MV-4-11 (cell line): ENCODE data around the gene YKT6.
"Not testable (repeated sequence)": the region's sequence is repeated elsewhere in the genome, so short reads cannot be mapped to it uniquely, and the experiment has no call there.

ENCODE experiments used
- DNase-seq: peaks from one replicate; lab custom pipeline; 2025; lab: John Stamatoyannopoulos, UW

YKT6 gene

GRCh38 chr7:44172803-44173424 is 27.9 kb upstream of the YKT6 start:
- DNase-seq, result no peak

- no peak for DNase-seq
Observed at GRCh38 chr7:44173911-44174693, 26.7 kb upstream of the YKT6 start.

- not testable (repeated sequence) for DNase-seq
Observed at GRCh38 chr7:44174694-44174948, 26.2 kb upstream of the YKT6 start.

- DNase-seq, result no peak
Observed at GRCh38 chr7:44175730-44176129, 25.0 kb upstream of the YKT6 start.

GRCh38 chr7:44176486-44176885 is 24.3 kb upstream of the YKT6 start:
- DNase-seq, result no peak

GRCh38 chr7:44177570-44178131 is 23.1 kb upstream of the YKT6 start:
- DNase-seq, result no peak

- no peak for DNase-seq
Observed at GRCh38 chr7:44180631-44181030, 20.1 kb upstream of the YKT6 start.

GRCh38 chr7:44182827-44183226 is 18.0 kb upstream of the YKT6 start:
- no peak for DNase-seq

GRCh38 chr7:44183386-44183785 is 17.4 kb upstream of the YKT6 start:
- DNase-seq, result no peak

GRCh38 chr7:44184206-44184872 is 16.4 kb upstream of the YKT6 start:
- DNase-seq, result no peak

- DNase-seq, result peak; percentile 6
Observed at GRCh38 chr7:44184873-44185446, 15.8 kb upstream of the YKT6 start.

GRCh38 chr7:44185729-44186128 is 15.0 kb upstream of the YKT6 start:
- no peak for DNase-seq

GRCh38 chr7:44186736-44187135 is 14.0 kb upstream of the YKT6 start:
- DNase-seq, result peak; percentile 2

GRCh38 chr7:44187636-44188416 is 13.0 kb upstream of the YKT6 start:
- DNase-seq, result no peak

GRCh38 chr7:44188480-44189225 is 12.1 kb upstream of the YKT6 start:
- DNase-seq, result no peak

- DNase-seq, result no peak
Observed at GRCh38 chr7:44189286-44189992, 11.3 kb upstream of the YKT6 start, which contains the start of gene GCK. TSS of gene GCK (minus strand) at chr7:44189439. CDS start at chr7:44188953, 486 bp downstream.

- DNase-seq, result no peak
Observed at GRCh38 chr7:44189993-44190872, 10.5 kb upstream of the YKT6 start.

- no peak for DNase-seq
Observed at GRCh38 chr7:44191171-44191570, 9.6 kb upstream of the YKT6 start.

- DNase-seq, result no peak
Observed at GRCh38 chr7:44193011-44193802, 7.6 kb upstream of the YKT6 start.
